Superior temporal gyrus (tissue), 1 donor: ENCODE results near the gene CBFA2T2.
"Not testable (repeated sequence)": the region's sequence is repeated elsewhere in the genome, so short reads cannot be mapped to it uniquely, and the experiment has no call there.

Experiments
- DNase-seq: peaks from one replicate; pipeline ENCODE4 v3.0.0-alpha.2; 2016; ENCODE audit errors: extremely low spot score

CBFA2T2 gene

GRCh38 chr20:33490023-33490933 lies at the start of gene CBFA2T2:
Gene CBFA2T2 (plus strand): TSS chr20:33490096. CDS start chr20:33490268, 172 bp downstream.
- DNase-seq, result peak; percentile 35

DNA sequence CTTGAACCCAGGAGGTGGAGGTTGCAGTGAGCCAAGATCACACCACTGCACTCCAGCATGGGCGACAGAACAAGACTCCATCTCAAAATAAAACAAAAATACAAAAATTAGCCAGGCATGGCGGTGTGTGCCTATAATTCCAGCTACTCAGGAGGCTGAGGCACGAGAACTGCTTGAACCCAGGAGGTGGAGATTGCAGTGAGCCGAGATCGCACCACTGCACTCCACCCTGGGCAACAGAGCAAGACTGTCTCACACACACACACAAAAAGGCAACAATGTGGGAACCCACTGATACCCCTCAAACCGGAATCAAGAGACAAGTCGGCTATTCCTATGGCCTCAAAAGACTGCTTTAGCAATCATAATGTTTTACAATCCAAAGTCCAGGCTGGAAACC lies 49.3 kb upstream of the CBFA2T2 start:
- not testable (repeated sequence) for DNase-seq

- DNase-seq, result no peak
Measured at GRCh38 chr20:33441142-33441955, 48.5 kb upstream of the CBFA2T2 start.

GRCh38 chr20:33442136-33443005 lies 47.5 kb upstream of the CBFA2T2 start:
- DNase-seq, result no peak

DNA sequence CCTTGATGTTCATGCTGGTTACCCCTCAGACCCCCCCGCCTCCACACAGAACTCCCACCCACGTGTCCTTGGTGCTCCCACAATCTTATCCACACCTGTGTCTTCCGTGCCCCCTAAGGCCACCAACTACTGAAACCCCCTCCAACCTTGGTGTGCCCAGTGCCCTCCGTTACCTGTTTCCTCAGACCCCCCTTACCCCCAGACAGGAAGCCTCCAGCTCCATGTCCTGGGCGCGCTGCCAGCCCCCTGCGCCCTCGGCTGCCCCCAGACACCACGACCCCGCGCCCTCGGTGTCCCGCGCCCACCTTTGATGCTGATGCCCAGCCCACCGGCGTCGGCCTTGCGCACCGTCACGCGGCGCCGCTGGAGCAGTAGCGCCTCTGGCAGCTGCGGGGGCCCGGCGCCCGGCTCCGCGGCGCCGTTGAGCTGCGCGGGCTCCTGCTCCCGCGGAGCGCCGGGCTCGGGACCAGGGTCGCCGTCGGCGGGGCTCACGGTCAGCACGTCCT lies 46.8 kb upstream of the CBFA2T2 start:
- no peak for DNase-seq

DNA sequence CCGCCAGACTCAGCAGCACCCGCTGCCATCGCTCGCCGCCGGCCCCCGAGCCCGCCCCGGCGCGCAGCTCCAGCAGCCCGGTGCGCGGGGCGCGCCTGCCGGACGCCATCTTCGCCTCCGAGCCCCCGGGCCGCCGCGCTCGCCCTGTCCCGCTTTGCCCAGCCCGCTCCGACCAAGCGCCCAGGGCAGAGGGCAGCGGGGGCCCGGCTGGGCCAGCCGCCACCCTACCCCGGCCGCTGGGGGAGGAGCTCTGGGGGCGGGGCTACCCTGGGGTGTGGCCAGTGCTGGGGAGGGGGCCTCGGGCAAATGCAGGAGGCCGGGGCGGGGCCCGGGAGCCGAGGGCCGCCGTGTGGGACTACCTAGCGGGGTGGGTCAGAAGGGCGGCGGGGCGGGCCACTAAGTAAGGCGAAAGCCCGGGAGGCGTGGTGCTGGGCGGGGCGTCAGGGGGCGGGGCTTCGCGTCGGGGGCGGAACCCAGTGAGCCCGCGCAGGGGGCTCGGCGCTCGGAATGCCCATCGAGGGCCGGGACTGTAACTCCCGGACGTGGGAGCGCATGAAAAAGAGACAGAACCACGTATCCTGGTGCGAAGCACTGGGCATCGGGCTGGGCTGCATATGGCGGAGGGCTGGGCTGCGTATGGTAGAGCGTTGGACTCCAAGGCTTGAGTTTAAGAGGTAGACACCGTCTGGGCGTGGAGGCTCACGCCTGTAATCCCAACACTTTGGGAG lies 46.2 kb upstream of the CBFA2T2 start, which contains the start of gene SNTA1:
TSS of gene SNTA1 (minus strand) at position 252 of the 728 bp plus-strand sequence. CDS start at position 109, 143 bp downstream.
- DNase-seq, result no peak

DNA sequence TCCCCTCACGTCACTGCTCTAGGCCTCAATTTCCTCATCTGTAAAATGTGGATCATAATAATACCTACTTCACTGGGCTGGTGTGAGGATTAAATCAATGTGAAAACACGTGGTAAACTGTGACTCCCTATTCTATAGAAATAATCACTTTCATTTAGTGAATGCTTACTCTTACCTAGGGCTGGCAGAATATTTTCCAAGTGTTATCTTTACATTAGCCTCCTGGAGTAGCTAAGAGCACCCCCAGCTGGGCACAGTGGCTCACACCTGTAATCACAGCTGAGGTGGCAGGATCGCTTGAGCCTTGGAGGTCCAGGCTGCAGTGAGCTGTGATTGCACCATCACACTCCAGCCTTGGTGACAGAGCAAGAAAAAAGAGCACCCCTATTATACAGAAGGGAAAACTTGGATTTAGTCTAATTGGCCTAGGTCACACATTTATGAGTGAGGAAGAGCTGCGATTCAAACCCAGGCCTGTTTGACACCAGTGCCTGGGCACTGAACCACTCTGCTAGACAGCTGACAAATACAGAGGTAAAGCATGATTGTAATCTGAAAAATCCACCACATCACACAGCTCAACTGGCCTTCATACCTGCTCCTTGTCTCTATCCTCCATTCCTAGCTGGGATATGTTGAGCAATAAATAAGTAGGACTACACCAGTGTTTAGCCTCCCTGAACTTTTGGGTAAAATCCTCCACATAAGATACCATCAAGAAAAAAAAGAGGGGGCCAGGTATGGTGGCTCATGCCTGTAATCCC lies 44.9 kb upstream of the CBFA2T2 start:
- no peak for DNase-seq

- no peak for DNase-seq
Measured at GRCh38 chr20:33445881-33446625, 43.8 kb upstream of the CBFA2T2 start.

- DNase-seq, result no peak
Measured at GRCh38 chr20:33450867-33451266, 39.0 kb upstream of the CBFA2T2 start.

GRCh38 chr20:33456916-33457642 lies 32.8 kb upstream of the CBFA2T2 start:
- peak; percentile 91 for DNase-seq

DNA sequence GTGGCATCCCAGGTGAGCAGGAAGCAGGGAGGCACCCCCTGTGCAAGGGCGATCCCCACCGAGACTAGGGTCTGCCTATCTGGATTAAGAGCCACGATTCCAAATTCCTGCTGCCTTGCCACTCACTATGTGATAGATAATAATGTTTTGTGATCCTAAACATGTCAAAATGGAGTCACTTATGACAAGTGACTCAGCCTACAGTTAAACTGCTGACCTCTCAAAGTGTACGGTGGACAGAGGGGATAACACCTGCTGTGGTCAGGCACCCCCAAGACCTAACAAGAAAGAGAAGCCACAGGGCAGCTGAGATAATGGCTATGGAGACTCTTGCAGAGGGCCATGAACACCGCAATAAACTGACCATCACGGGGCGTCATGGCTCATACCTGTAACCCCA lies 30.3 kb upstream of the CBFA2T2 start:
- DNase-seq, result no peak

DNA sequence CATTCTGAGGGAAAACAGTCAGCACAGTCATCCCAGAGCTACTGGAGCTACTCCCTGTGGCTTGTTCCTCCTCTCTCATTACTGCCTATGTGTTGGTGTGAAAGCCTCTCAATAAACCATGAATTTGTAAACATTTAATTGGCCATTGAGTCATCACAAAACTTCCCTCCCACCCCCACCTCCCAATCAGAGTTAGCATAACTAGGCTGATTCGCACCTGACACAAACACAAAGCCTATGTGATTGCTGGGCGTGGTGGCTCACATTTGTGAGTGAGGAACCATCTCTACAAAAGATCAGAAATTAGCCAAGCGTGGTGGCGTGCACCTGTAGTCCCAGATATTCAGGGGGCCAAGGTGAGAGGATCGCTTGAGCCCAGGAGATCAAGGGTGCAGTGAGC lies 29.2 kb upstream of the CBFA2T2 start:
- DNase-seq, result no peak

DNA sequence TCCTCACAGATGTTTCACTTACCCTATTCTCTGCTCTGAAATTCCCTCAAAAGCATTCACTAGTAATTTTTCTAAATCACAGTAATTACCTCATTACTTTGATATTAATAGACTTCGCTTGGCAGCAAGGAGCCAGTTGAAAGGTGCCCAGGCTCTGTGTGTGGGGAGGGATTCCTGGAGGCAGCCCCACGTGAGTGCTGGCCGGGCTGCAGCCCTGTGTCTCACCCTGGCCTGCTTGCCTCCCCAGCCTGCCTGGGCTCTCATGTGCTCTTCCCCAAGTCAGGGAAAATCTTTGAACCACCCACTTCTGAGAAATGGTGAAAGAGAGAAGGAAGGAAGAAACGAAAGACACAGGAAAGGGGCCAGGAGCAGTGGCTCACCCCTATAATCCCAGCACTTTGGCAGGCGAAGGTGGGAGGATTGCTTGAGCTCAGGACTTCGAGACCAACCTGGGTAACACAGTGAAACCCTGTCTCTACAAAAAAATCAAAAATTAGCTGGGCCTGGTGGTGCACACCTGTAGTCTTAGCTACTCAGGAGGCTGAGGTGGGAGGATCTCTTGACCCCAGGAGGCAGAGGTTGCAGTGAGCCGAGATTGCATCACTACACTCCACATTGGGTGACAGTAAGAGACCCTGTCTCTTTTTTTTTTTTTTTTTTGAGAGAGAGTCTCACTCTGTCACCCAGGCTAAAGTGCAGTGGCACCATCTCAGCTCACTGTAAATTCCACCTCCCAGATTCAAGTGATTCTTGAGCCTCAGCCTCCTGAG lies 26.4 kb upstream of the CBFA2T2 start:
- no peak for DNase-seq

- DNase-seq, result not testable (repeated sequence)
Measured at GRCh38 chr20:33464759-33465158, 25.1 kb upstream of the CBFA2T2 start.

- DNase-seq, result peak; percentile 88
Measured at GRCh38 chr20:33465481-33466302, 24.2 kb upstream of the CBFA2T2 start.

DNA sequence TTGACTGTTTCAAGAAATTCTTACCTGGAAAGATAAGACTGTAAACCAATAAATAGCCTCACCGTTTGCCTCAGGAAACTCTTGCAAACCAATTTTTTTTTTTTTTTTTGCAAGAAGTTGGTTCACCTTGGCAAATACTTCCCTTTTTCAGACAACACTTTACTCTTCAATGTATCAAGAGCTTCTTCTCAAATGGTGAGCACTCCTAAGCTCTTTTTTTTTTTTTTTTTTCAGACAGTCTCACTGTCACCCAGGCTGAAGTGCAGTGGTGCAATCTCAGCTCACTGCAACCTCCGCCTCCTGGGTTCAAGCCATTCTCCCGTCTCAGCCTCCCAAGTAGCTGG lies 23.6 kb upstream of the CBFA2T2 start:
- no peak for DNase-seq

GRCh38 chr20:33470457-33470856 lies 19.4 kb upstream of the CBFA2T2 start:
- no peak for DNase-seq
